NCI-H146 treated with DMSO at 0.1 percent for 48 hours (cell line): Measurements from ENCODE around the gene CPPED1.
"Not testable (repeated sequence)": the region's sequence is repeated elsewhere in the genome, so short reads cannot be mapped to it uniquely, and the experiment has no call there.

Source experiments
- DNase-seq: peaks from one replicate; lab custom pipeline; 2025; ENCODE audit not compliant: unreplicated experiment; lab: John Stamatoyannopoulos, UW

CPPED1 gene

DNA sequence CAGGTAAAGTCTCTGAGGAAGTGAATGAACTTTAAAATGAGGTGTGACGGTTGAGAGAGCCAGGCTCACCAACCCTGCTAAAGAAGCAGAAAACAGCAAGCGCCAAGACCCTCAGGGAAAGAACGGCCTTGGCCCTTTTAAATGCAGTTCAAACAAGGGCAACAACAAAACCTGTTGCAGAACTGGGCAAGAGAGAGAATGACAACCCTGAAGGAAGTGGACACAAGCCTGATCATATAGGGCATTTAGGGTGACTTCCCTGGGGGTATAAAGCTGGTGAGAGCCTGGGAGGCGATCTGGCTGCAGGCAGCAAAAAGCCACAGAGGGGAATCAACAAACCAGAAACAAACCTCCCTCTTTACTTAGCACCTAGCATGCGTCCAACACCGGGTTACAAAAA, 1.0 kb downstream of the CPPED1 start:
- no peak for DNase-seq

GRCh38 chr16:12802048-12802447, 1.6 kb downstream of the CPPED1 start:
- DNase-seq: no peak

DNA sequence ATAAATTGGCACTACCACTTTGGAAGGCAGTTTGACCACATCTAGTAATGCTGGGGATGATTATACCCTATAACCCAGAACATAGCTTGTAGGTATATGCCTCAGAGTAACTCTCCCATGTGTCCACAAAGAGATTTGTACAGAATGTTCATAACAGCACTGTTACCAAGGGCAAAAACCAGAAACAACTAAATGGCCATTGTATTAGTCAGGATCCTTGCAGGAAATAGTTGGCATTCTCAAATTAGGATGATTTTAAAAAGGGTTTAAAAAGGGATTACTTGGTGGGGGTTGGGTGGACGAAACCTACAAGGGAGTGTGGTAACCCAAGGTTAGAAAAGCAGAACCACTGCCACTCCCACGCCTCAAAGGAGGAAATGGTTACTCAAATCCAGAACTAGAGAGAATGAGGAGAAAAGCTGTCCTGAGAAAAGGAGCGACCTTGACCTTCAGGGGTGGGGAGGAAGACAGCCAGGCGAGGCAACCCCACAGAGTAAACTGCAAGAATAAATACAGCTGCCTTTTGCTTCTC, 2.1 kb downstream of the CPPED1 start:
- no peak for DNase-seq

DNA sequence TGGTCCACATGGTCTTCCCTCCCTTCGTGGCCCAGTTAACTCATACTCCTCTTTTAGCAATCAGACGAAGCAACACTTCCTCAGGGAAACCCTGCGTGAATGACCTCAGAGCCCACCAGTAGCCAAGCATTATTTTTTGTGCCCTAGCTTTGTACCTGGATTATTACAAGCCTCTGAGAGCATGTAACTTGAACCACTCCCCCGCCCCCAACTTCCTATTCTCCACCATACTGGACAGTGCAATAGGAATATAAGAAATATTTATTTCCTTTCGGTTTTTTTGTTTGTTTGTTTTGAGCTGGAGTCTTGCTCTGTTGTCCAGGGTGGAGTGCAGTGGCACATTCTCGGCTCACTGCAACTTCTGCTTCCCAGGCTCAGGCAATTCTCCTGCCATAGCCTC, 2.9 kb downstream of the CPPED1 start:
- DNase-seq: no peak

DNA sequence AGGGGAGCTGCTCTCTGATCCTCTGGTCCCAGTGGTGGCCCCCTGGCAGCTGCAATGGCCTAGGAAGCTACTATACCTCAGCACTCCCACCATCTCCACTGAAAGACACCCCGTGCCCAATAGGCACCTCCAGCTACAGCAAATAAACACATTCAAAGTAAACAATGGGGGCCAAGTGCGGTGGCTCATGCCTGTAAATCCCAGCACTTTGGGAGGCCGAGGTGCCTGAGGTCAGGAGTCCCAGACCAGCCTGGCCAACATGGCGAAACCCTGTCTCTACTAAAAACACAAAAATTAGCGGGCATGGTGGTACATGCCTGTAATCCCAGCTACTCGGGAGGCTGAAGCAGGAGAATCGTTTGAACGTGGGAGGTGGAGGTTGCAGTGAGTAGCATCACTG, 3.7 kb downstream of the CPPED1 start:
- not testable (repeated sequence) for DNase-seq

DNA sequence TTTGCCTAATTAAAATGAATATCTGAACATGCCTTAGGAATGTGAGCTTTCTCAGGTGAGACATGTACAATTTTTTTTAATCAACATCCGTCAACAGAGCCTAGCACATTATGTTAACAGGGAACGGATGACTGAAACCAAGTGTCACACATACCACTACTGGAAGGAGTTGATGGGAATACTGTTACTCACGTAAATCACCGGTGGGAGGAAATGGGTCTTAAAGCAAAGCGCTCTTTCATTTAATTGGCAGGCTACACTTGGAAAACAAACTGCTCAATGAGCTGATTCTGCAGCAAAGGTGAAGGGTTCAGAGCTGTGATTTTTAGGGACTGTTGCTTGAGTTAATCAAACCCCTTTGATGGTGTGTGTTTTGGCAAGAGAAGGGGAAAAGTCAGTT, 4.8 kb downstream of the CPPED1 start:
- DNase-seq: no peak

DNA sequence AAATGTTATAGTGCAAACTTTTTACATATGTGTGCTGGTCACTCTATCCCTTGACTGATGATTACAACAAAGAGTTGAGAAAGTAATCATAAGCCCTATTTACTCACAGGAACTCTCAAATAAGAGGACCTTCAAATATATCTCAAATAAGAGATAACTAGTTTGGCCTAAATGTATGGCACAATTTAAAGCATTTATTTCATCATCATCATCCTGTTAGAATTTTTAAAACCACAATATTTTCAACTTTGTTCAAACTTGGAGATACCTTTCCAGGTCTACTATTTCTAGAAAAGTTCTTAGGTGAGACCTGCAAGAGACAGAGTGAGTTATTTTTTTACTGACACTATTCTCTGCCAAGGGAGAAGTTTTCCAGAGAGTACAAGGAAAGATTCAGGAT, 5.5 kb downstream of the CPPED1 start:
- DNase-seq: no peak

DNA sequence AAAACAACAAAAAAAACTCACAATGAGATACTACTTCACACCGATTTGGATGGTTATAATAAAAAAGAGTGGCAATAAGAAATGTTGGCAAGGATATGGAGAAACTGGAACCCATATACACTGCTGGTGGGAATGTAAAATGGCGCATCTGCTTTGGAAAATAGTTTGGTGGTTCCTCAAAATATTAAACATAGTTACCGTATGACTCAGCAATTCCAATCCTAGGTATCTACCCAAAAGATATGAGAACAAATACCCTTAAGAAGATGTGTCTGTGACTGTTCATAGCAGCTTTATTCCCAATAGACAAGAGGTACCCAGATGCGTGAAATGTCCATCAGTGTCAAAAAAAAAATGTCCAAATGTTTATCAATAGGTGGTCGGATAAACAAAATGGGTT, 7.2 kb downstream of the CPPED1 start:
- no peak for DNase-seq

DNA sequence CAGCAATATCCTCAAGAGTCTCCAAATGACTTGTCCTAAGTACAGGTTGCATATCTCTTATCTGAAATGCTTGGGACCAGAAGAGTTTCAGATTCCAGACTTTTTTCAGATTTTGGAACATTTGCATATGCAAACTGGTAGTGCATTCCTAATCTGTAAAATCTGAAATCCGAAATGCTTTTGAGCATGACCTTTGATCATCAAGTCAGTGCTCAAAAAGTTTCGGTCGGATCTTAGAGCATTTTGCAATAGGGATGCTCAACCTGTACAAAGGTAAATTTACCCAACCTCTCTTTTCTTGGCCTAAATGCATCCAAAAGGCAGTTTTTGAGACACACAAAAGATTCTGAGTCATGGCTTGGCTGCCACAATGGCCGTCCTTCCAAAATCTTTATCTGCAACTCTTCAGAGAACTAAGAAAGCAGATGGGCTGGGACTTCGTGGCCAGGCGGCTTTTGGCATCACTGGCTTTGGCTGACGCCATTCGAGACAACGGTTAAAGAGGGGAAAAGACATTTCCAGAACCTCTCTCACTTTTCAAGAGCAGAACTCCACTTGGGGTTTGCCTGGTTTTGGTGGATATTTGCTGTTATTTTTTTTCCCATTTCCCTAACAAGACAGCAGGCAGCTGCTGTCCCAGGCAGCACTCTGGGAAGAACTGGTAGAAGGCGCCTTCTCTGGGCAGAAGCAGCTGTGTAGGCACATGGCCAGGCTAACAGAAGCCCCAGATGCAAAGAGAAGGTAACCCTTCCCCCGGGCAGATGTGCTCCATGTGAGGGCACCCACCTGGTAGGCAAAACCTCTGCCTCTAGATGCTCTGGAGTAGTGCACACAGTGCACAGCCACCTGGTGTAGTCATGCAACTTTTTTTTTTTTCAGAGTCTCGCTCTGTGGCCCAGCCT, 8.9 kb downstream of the CPPED1 start:
- no peak for DNase-seq

DNA sequence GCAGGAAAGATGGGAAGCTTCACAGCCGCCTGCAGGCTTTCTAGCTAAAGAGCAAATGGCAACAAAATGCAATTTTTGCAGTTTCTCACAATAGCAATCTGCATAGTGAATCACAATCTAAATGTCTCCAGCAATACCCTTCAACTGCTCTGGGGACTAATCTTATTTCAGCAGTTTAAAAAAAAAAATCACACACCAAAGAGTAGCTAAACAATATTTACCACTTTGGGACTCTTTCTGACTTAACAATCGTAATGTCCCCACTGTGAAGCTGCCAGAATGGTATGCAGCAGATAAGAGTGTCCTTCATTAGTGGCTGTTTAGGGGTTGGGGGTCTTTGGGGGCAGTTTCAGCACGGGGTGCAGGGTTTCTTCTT, 9.8 kb downstream of the CPPED1 start:
- DNase-seq: no peak

DNA sequence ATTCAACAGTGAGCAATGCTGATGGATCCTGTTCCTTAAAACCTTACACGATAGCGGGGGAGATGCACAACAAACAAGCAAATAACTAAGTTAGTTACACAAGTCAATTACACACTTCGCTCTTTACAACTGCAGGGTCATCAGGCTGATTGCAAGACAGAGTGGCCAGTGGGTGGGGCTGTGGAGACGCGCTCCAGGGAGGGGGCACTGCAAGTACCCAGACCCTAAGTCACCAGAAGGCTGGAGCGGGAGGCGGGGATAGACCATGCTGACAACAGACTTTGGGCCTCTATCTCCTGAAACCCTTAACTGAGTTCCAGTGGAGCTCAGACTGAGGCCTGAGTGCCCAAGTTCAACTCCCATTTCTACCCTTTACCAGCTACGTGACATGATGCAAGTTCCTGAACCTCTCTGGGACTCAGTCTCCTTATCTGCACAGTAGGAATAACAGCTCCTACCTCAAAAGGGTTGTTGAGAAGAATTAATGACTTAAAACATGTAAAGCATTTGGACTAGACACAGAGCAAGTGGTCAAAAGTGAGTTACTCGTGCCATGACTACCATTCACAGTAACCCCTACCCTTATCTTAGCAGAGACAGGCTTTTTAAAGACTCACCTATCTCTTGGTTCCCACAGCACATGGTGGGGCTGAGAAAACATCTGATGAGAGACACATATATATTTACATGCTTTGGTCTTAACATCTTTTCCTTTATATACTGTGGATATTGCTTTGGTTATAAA, 10.4 kb downstream of the CPPED1 start:
- no peak for DNase-seq

- DNase-seq: not testable (repeated sequence)
Measured at GRCh38 chr16:12792528-12792927, 11.2 kb downstream of the CPPED1 start.

DNA sequence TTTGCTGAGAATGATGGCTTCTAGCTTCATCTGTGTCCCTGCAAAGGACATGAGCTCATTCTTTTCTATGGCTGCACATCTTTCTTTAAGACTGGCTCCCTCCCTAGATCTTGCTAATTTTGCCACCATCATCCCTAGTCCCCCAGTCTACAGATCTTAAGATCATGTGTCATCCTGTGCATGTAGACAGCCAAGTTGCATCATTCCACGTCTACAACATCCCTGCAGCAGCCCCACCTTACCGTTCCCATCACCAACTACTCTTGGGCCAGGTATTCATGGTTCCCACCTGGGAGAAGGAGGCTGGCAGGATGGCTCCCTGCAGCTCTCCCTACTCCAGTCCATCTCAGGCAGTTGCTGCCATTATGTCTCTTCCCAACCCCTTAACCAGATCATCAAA, 12.3 kb downstream of the CPPED1 start:
- no peak for DNase-seq

DNA sequence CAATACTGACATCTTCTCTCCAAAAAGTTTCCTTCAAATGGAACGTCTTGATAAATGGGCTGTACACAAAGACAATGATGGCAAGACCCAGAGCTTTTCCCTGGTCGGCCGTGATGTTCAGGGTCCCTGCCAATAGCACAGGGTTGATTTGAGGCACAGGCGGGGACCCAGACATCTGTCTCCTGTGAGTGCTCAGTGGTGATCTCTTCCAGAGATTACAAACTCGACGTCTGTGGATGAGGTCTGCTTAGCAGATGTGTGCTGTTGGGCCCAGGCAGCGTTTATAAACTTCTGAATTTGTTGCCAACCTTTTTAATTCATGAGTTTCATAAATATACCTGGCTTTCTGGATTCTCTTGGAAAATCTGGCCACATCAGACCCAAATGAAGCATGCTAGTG, 14.9 kb downstream of the CPPED1 start:
- DNase-seq: no peak

- no peak for DNase-seq
Measured at GRCh38 chr16:12786081-12786480, 17.6 kb downstream of the CPPED1 start.

- DNase-seq: no peak
Measured at GRCh38 chr16:12784076-12784475, 19.6 kb downstream of the CPPED1 start.

DNA sequence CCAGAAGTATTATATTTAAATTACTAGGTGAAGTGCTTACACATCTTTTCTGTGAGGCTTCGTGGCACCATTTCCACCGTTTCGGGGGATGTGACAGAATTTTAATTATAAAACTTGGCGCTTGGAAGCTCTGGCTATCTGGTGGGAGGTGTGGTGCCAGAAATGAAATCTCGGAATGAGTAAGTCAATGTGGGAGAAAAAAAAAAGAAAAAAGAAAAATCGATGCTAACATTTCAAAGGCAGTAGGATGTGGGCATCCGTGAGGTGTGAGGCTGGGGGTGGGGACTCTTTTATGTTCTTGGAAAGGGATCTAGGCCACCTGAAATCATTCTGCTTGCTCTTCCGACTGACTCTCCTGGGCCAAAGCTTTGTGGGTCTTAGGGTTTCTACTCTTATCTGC, 21.9 kb downstream of the CPPED1 start:
- DNase-seq: no peak

DNA sequence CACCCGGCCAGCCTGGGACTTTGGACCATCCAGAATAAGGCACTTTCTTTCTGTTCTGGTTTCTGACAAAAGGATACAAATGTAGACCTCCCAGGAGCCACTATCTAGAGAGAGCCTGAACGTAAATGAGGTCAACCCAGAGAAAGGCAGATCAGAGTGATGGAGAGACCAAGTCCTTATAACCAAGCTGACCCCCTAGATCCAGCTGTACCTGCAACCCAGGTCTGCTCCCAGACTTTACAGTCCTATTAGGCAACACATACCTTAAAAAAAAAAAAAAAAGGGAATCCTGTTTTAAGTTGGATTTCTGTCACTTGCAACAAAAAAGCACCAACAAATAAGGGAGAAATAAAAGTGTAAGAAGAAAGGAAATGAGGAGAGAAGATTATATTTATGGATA, 23.2 kb downstream of the CPPED1 start:
- no peak for DNase-seq

- no peak for DNase-seq
Measured at GRCh38 chr16:12778726-12779125, 25.0 kb downstream of the CPPED1 start.

GRCh38 chr16:12775656-12776236, 27.9 kb downstream of the CPPED1 start:
- no peak for DNase-seq

DNA sequence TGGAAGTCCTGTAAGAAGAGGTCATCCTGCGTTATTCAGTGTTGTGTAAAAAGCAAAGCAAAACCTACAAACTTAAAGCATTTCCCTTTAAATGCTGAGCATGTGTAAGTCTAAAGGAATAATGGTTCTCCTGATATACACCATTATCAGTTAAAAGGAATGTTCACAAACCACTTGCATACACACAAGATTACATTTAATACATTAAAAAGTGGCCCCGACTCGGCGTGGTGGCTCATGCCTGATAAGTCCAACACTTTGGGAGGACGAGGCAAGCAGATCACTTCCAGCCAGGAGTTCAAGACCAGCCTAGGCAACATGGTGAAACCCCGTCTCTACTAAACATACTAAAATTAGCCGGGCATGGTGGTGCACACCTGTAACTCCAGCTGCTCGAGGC, 30.5 kb downstream of the CPPED1 start:
- DNase-seq: no peak

DNA sequence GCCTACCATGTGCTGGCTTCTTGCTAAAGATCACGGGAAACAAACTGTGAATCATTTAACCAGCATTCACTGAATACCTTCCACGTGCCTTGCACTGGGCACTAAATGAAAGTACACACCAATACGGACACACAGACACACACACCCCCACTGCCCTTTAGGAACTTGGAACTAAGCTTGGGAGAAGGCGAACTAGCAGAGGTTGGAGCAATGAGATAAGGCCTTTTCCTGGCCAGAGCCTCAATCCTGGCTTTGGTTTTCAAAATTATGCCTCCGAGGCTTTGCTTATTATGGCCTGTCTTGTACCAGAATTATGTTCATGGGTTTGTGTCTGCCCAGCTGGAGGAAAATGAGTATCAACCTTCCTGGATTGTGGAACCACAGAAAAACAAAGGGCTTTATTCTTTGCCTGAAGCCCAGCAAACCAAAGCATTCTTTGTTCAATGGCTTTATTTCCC, 32.3 kb downstream of the CPPED1 start:
- peak; percentile 42 for DNase-seq
